Motor neuron (in vitro differentiated cells): ENCODE measurements around the gene TPRG1L. TPM values are rescaled to one million over a fixed set of nuclear protein-coding genes. Genes with fewer than 3 reads are reported as not detected.
A peak's percentile ranks its signal among the peaks of the same experiment; 100 is the strongest.

Experiments
- ATAC-seq, 8 experiments: fragments of 200-7000 bp; cut with Tn5 transposase; replicated peaks in 6 of 8; 2 replicates each; pipeline ENCODE4 v1.8.0; 2021; ENCODE audit warnings: mild to moderate bottlenecking in 8 of 8, moderate library complexity in 8 of 8
- H3K27ac ChIP-seq, 2 donors: fragments of 250-450 bp; sonication (Bioruptor Pico); 2 replicates each; pipeline ENCODE4 v1.9.0; 2021; ENCODE audit warnings: antibody characterized with exemption in 2 of 2, mild to moderate bottlenecking in 2 of 2, moderate library complexity in 1 of 2
- H3K4me1 ChIP-seq, 2 donors: fragments of 250-450 bp; sonication (Bioruptor Pico); replicated peaks in 1 of 2; 2 replicates each; pipeline ENCODE4 v1.6.1; 2021; ENCODE audit warnings: antibody characterized with exemption in 2 of 2, mild to moderate bottlenecking in 2 of 2, moderate library complexity in 1 of 2
- H3K4me3 ChIP-seq, 5 donors: fragments of 250-450 bp; sonication (Bioruptor Pico); 2 replicates each; pipeline ENCODE4 v1.9.0; 2021; ENCODE audit warnings: antibody characterized with exemption in 5 of 5, mild to moderate bottlenecking in 5 of 5, moderate library complexity in 4 of 5
- WGBS, 10 experiments: fragments of 450-650 bp; shearing (Covaris generic); methylation state at CpG; one replicate each; pipeline ENCODE4 v1.0.0; 2022; 5-methylcytosine and 5-hydroxymethylcytosine counted together
- in situ Hi-C, 9 experiments: fragments of 400-800 bp; cut with MboI; loops; one replicate each; pipeline ENCODE4 v1.15.0; 2021; ENCODE audit warnings: low sequenced_read_pairs in 9 of 9, low pct_unique_long_range_greater_than_20kb in 2 of 9; ENCODE audit not compliant: unreplicated experiment in 9 of 9
- total RNA-seq, 8 experiments: library from RNA; unstranded; fragments of 300-600 nt; gene quantifications; 2 replicates each; pipeline versions ENCODE4 v1.2.3 to v1.2.4, GENCODE V29; 2022

TPRG1L gene
- total RNA-seq, 8 experiments from 2014 or later = 12.6 to 36.3 (median 25.7) TPM

- peak overlapping the region in 1 of 2 donors; percentile 49 for H3K27ac ChIP-seq
- ATAC-seq = peak in 2 of 8 experiments; percentile 3 to 9
- in situ Hi-C loops = no loop called here
- peaks cover 39 to 45% of the 10 kb centered on the region in 2 donors for H3K4me1 ChIP-seq
- WGBS, 10 experiments = 62 to 77% (median 73%) methylated on average over 5 to 9 of the region's 11 CpGs; no CpG with 5 or more reads in 6 of the 10 experiments
- H3K4me3 ChIP-seq = no peak overlapping the region
Observed at GRCh38 chr1:3597599-3597964, 27.2 kb upstream of the TPRG1L start.

- WGBS, 10 experiments = 10 to 67% (median 35%) methylated on average over 2 to 9 of the region's 26 CpGs; no CpG with 5 or more reads in 7 of the 10 experiments
- ATAC-seq = peak in 6 of 8 experiments; percentile 52 to 73 (median 62)
Observed at GRCh38 chr1:3598051-3598491, 26.7 kb upstream of the TPRG1L start.

GRCh38 chr1:3598522-3599285, 26.1 kb upstream of the TPRG1L start:
- peaks cover 35 to 36% of the 10 kb centered on the region in 2 donors for H3K4me1 ChIP-seq
- peak in 5 of 8 experiments; percentile 76 to 85 (median 84) for ATAC-seq
- in situ Hi-C loops = no loop called here
- peak overlapping the region; percentile 4 to 49 for H3K27ac ChIP-seq
- WGBS, 10 experiments = 7 to 80% (median 56%) methylated on average over 1 to 5 of the region's 30 CpGs; no CpG with 5 or more reads in 6 of the 10 experiments
- H3K4me3 ChIP-seq = no peak overlapping the region

More at GRCh38 chr1:3598051-3598491, 26.7 kb upstream of the TPRG1L start:
- in situ Hi-C loops = no loop called here
- Histone ChIP-seq H3K4me3 (no peak overlapping the region), H3K4me1 (peaks cover 39 to 41% of the 10 kb centered on the region in 2 donors), H3K27ac (peak overlapping the region; percentile 4 to 49)

GRCh38 chr1:3599286-3599811, 25.5 kb upstream of the TPRG1L start:
- ATAC-seq = no peak
- Histone ChIP-seq H3K27ac (peak overlapping the region in 1 of 2 donors; percentile 6), H3K4me3 (no peak overlapping the region), H3K4me1 (peaks cover 32 to 34% of the 10 kb centered on the region in 2 donors)
- in situ Hi-C loops = no loop called here
- WGBS, 10 experiments = 47 to 100% (median 86%) methylated on average over 1 to 10 of the region's 16 CpGs; no CpG with 5 or more reads in 4 of the 10 experiments

GRCh38 chr1:3599816-3600215, 25.0 kb upstream of the TPRG1L start:
- in situ Hi-C loops = no loop called here
- no peak overlapping the region for H3K4me3 ChIP-seq
- 0 to 100% (median 92%) methylated on average over 1 to 6 of the region's 15 CpGs; no CpG with 5 or more reads in 5 of the 10 experiments for WGBS, 10 experiments
- peaks cover 32 to 34% of the 10 kb centered on the region in 2 donors for H3K4me1 ChIP-seq
- H3K27ac ChIP-seq = no peak overlapping the region
- ATAC-seq = no peak

GRCh38 chr1:3600354-3600753, 24.5 kb upstream of the TPRG1L start:
- in situ Hi-C loops = no loop called here
- peaks cover 32 to 34% of the 10 kb centered on the region in 2 donors for H3K4me1 ChIP-seq
- peak in 1 of 8 experiments; percentile 57 for ATAC-seq
- H3K4me3 ChIP-seq = no peak overlapping the region
- no peak overlapping the region for H3K27ac ChIP-seq
- 20 to 100% (median 92%) methylated on average over 1 to 6 of the region's 10 CpGs; no CpG with 5 or more reads in 3 of the 10 experiments for WGBS, 10 experiments

- Histone ChIP-seq H3K4me3 (no peak overlapping the region), H3K27ac (no peak overlapping the region), H3K4me1 (peaks cover 35 to 39% of the 10 kb centered on the region in 2 donors)
- no peak for ATAC-seq
- WGBS, 10 experiments = 73 to 100% (median 75%) methylated on average over 1 to 13 of the region's 16 CpGs; no CpG with 5 or more reads in 5 of the 10 experiments
- in situ Hi-C loops = no loop called here
Observed at GRCh38 chr1:3601743-3602142, 23.1 kb upstream of the TPRG1L start.

GRCh38 chr1:3602375-3602774, 22.4 kb upstream of the TPRG1L start:
- Histone ChIP-seq H3K4me1 (peaks cover 37 to 41% of the 10 kb centered on the region in 2 donors), H3K27ac (no peak overlapping the region), H3K4me3 (no peak overlapping the region)
- WGBS, 10 experiments = 90 to 100% methylated on average over 2 to 4 of the region's 21 CpGs; no CpG with 5 or more reads in 8 of the 10 experiments
- ATAC-seq = no peak
- in situ Hi-C loops = no loop called here

- WGBS, 10 experiments = 91 to 100% (median 92%) methylated on average over 2 to 11 of the region's 11 CpGs; no CpG with 5 or more reads in 7 of the 10 experiments
- in situ Hi-C loops = no loop called here
Observed at GRCh38 chr1:3603156-3603555, 21.7 kb upstream of the TPRG1L start.

GRCh38 chr1:3603571-3604467, 21.0 kb upstream of the TPRG1L start:
- Histone ChIP-seq H3K27ac (no peak overlapping the region), H3K4me3 (no peak overlapping the region), H3K4me1 (peaks cover 37 to 41% of the 10 kb centered on the region in 2 donors)
- 70 to 100% (median 90%) methylated on average over 1 to 15 of the region's 29 CpGs; no CpG with 5 or more reads in 2 of the 10 experiments for WGBS, 10 experiments
- in situ Hi-C loops = no loop called here
- no peak for ATAC-seq

More at GRCh38 chr1:3603156-3603555, 21.7 kb upstream of the TPRG1L start:
- H3K4me1 ChIP-seq = peaks cover 37 to 41% of the 10 kb centered on the region in 2 donors
- no peak overlapping the region for H3K27ac ChIP-seq
- ATAC-seq = no peak
- no peak overlapping the region for H3K4me3 ChIP-seq

- 80 to 93% (median 85%) methylated on average over 1 to 6 of the region's 8 CpGs; no CpG with 5 or more reads in 4 of the 10 experiments for WGBS, 10 experiments
- Histone ChIP-seq H3K4me3 (no peak overlapping the region), H3K4me1 (peaks cover 38 to 42% of the 10 kb centered on the region in 2 donors), H3K27ac (no peak overlapping the region)
- ATAC-seq = no peak
- in situ Hi-C loops = no loop called here
Observed at GRCh38 chr1:3604468-3604974, 20.3 kb upstream of the TPRG1L start.

- Histone ChIP-seq H3K4me1 (peaks cover 45 to 49% of the 10 kb centered on the region in 2 donors), H3K4me3 (no peak overlapping the region), H3K27ac (no peak overlapping the region)
- WGBS, 10 experiments = 73 to 100% (median 93%) methylated on average over 1 to 7 of the region's 7 CpGs; no CpG with 5 or more reads in 1 of the 10 experiments
- no peak for ATAC-seq
- in situ Hi-C loops = no loop called here
Observed at GRCh38 chr1:3604997-3605823, 19.6 kb upstream of the TPRG1L start.
